ENCODE measurements around the gene NANOS2.

The NANOS2 gene

DNA sequence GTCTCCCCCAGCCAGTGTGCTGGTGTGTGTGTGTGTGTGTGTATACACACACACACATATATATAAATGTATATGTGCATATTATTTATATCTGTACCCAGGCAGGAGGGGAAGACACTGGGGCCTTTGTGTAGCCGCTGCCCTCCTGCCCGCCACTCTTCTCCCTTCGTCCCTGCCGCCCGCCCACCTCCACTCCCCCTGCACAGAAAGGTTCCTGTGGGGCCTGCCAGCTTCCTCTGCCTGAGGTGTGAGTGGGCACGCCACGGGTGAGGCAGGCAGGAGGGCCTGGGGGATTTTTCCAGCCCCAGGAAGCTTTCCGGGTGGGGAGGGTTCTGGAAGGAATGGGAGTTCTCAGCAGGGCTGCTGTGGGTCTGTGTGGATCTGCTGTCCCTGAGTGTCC is 35.5 kb downstream of the NANOS2 start:
- H3K27ac ChIP-seq, result no peak overlapping the region
- TF ChIP-seq CTCF (conservative IDR thresholded peaks at IDR 0.05), result no peak
- no peak for TF ChIP-seq ZFX (IDR thresholded peaks at IDR 0.05)

GRCh38 chr19:45878043-45878794 is 36.4 kb downstream of the NANOS2 start:
- no peak overlapping the region for H3K27ac ChIP-seq
- TF ChIP-seq CTCF (conservative IDR thresholded peaks at IDR 0.05), result no peak
- no peak for TF ChIP-seq ZFX (IDR thresholded peaks at IDR 0.05)

DNA sequence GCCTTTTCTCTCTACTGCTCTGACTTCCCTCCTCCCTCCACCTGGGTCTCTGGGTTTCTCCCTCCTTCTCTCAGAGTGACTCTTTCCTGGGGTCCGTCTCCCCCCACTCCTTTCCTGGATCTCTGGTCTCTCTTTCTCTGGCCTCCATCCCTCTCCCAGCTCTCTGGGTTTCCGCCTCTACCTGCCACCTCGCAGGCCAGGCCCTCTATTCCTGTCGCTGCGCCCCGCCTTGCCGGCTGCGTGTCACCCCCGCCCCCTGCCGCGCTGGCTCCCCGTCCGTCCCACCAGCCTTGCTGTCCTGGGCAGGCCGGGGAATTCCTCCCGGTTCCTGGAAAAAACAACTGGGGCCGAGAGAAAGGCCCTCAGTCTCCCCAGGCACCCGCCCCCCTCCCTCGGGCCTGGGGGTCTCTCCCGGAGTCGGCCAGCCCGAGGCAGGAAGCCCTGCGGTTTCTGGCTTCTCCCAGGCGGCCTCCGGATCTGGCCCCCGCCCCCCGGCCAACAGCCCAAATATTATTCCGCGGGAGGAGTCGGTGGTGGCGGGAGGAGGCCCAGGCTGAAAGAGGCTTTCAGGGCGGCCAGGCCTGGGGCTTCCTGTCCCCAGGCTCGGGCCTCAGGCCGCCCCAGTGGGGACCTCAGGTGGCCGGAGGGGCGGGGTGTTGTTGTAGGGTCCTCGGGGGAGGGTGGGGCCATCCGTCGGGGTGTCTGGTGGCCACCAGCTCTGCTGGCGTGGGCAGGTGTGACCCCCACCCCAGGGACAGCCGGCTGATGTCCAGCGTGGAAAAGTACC is 38.0 kb downstream of the NANOS2 start:
- TF ChIP-seq CTCF (conservative IDR thresholded peaks at IDR 0.05), result no peak
- H3K27ac ChIP-seq, result no peak overlapping the region

- H3K27ac ChIP-seq, result no peak overlapping the region
- no peak for TF ChIP-seq ZFX (IDR thresholded peaks at IDR 0.05)
- no peak for TF ChIP-seq CTCF (conservative IDR thresholded peaks at IDR 0.05)
These were observed 38.5 kb downstream of the NANOS2 start for GRCh38 chr19:45876161-45876410.

DNA sequence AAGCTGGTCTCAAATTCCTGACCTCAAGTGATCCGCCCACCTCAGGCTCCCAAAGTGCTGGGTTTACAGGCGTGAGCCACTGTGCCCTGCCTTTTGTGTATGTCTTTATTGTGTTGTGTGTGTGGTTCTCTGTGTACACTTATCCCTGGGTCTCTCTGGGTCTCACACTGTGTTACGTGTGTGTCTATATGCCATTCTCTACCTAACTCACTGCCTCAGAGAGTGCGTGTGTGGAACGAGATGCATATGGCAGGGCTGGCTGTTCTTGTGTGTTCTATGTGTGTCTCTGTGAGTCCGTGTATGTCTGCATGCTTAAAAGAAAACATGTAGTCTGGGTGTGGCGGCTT is 40.0 kb downstream of the NANOS2 start:
- no peak overlapping the region for H3K27ac ChIP-seq
- TF ChIP-seq ZFX (IDR thresholded peaks at IDR 0.05) (no peak), CTCF (conservative IDR thresholded peaks at IDR 0.05) (no peak)

DNA sequence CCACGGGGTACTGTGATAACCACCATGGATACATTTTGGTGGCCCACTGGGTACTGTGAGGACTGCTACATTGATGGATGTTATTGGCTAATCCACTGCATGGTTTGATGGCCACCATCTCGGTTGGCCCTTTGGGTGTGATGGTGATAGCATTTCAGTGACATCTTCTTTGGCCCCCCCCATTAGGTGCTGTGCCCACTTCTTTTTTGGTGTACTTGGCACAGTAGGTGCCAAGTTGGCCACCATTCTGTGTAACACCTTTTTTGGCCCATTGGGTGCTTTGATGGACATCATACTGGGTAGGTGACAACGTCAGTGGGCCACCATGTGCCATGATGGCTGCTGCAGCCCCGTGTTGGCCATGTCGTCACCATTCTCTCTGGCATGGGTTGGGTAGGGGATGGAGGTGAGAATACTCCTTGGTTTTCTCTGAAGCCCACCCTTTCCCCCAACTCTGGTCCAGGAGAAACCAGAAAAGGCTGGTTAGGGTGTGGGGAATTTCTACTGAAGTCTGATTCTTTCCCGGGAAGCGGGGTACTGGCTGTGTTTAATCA is 41.3 kb downstream of the NANOS2 start:
- H3K27ac ChIP-seq, result no peak overlapping the region
- no peak for TF ChIP-seq CTCF (conservative IDR thresholded peaks at IDR 0.05)
- no peak for TF ChIP-seq ZFX (IDR thresholded peaks at IDR 0.05)

All from C4-2B (cell line).